Testis (tissue), 3 donors: ENCODE results near the gene MND1. TPM values are rescaled to one million over a fixed set of nuclear protein-coding genes. Genes with fewer than 3 reads are reported as not detected.

ENCODE experiments used
- DNase-seq: peaks from one replicate; pipeline ENCODE4 v3.0.0-alpha.2; 2019
- H3K27ac ChIP-seq, 2 donors: fragments of 200-600 bp; sonication (generic); one replicate each; pipeline ENCODE4 v1.5.1; 2019
- H3K27me3 ChIP-seq: fragments of 200-600 bp; sonication (generic); one replicate; pipeline ENCODE4 v1.5.1; 2019
- H3K36me3 ChIP-seq: fragments of 200-600 bp; sonication (generic); one replicate; pipeline ENCODE4 v1.5.1; 2017; ENCODE audit warnings: low read depth; ENCODE audit errors: missing control alignments
- H3K4me1 ChIP-seq: fragments of 200-600 bp; sonication (generic); one replicate; pipeline ENCODE4 v1.5.1; 2019
- H3K4me3 ChIP-seq, 2 donors: fragments of 200-600 bp; sonication (generic); one replicate each; pipeline ENCODE4 v1.5.1; 2017 to 2019
- H3K9me3 ChIP-seq: fragments of 200-600 bp; sonication (generic); one replicate; pipeline ENCODE4 v1.5.1; 2017
- POLR2A ChIP-seq: fragments of 450-650 bp; IDR thresholded peaks from one replicate; pipeline ENCODE4 v1.6.1; 2017; ENCODE audit warnings: antibody characterized with exemption, mild to moderate bottlenecking, moderate library complexity
- whole genome bisulfite sequencing, 2 donors: methylation state at CpG; one replicate each; pipeline ENCODE4 v1.1.5; 2018; 5-methylcytosine and 5-hydroxymethylcytosine counted together
- intact Hi-C: fragments of 100-400 bp; cut with DNase I; formaldehyde crosslinking; loops from one replicate; pipeline ENCODE4 v1.15.1; 2023; ENCODE audit warnings: low total_unique reads
- polyA plus RNA-seq: library from polyadenylated mRNA; stranded (reverse); fragments of 350-450 nt; fragmentation: Illumina TruSeq; extraction: RNeasy Lipid Tissue Mini Kit (QIAGEN cat#74804); gene quantifications from one replicate; pipeline ENCODE4 v1.2.3, GENCODE V29; 2014; ENCODE audit warnings: low read depth, low replicate concordance; ENCODE audit not compliant: insufficient read depth
- total RNA-seq, 2 donors: library from RNA; depleted of rRNA; stranded (reverse); fragments of >200 nt; gene quantifications; one replicate each; pipeline ENCODE4 v1.2.3, GENCODE V29; 2016
- TF ChIP-seq, protein P1 (sequence below), 3 experiments: fragments of 450-650 bp in 2 of 3; fragments of 200-600 bp in 1 of 3; sonication (generic) in 1 of 3; IDR thresholded peaks; one replicate each; pipeline ENCODE4 v1.5.1; 2016 to 2019; ENCODE audit warnings: antibody characterized with exemption in 3 of 3, mild to moderate bottlenecking in 2 of 3, moderate library complexity in 1 of 3

MND1 gene
- total and polyA plus RNA-seq, 3 donors from 2014 or later: 8.3 to 17.5 (median 11.4) TPM

DNA sequence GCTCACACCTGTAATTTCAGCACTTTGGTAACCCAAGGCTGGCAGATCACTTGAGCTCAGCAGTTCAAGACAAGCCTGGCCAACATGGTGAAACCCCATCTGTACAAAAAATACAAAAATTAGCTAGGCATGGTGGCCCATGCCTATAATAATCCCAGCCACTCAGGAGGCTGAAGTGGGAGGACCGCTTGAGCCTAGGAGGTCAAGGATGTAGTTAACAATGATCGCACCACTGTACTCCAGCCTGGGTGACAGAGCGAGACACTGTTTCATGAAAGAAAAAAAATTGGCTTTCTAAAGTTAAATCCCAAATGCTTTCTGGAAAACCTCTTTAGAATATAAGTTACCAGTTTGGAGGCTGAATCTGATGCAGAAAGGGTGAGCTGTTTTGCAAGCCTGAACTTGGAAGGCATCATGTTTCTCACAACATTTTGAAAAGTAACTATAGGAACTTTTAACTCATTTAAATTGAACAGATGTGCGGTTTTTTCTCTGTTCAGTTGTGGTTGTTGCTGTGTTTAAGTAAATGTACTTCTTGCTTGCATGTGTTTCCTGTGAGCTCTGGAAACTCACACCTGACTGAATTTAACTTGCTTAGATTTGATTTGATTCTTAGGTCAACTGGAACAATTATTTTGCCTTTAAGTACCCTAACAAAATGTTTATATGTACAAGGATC lies 81.9 kb downstream of the MND1 start:
- TF ChIP-seq, protein P1, sequence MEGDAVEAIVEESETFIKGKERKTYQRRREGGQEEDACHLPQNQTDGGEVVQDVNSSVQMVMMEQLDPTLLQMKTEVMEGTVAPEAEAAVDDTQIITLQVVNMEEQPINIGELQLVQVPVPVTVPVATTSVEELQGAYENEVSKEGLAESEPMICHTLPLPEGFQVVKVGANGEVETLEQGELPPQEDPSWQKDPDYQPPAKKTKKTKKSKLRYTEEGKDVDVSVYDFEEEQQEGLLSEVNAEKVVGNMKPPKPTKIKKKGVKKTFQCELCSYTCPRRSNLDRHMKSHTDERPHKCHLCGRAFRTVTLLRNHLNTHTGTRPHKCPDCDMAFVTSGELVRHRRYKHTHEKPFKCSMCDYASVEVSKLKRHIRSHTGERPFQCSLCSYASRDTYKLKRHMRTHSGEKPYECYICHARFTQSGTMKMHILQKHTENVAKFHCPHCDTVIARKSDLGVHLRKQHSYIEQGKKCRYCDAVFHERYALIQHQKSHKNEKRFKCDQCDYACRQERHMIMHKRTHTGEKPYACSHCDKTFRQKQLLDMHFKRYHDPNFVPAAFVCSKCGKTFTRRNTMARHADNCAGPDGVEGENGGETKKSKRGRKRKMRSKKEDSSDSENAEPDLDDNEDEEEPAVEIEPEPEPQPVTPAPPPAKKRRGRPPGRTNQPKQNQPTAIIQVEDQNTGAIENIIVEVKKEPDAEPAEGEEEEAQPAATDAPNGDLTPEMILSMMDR (IDR thresholded peaks at IDR 0.05): no peak
- no peak for TF ChIP-seq POLR2A
- Histone ChIP-seq H3K9me3 (no peaks in the 10 kb centered on the region), H3K4me3 (no peak overlapping the region), H3K27me3 (no peaks in the 10 kb centered on the region), H3K27ac (no peak overlapping the region), H3K36me3 (no peaks in the 10 kb centered on the region), H3K4me1 (no peaks in the 10 kb centered on the region)
- intact Hi-C loops: no loop called here
- DNase-seq: no peak
- 91 to 92% methylated on average over 4 of the region's 4 CpGs for WGBS, 2 donors

DNA sequence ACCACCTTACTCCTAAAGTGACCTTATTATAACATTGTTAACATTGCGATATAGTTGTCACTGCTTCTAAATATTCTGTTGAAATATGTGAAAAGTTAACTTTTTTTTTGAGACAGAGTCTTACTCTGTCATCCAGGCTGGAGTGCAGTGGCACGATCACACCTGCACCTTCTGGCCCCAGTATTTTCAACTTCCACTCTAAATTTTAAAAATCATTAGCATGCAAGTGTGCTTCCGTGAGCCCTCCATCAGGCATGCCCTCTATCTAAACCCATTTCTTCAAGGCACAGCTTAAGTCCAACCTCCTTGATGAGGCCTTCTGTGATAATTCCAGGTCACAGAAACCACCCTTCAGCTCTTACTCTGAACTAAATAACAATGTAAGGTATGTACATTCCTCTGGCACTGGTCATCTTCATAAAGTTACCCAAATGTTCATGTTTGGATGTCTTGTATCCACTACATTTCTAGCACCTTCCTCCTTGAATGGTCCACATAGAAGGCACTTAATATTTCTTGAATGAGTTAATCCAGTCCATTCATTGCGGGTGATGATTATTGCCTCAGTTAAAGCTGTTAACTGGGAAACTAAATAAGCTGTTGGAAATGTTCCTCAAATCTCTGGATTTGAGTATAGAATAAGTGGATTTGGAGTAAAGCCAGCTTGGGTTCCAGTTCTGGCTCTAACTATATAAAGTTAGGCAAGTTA lies 83.0 kb downstream of the MND1 start:
- H3K4me1 ChIP-seq: no peaks in the 10 kb centered on the region
- intact Hi-C loops: no loop called here
- H3K4me3 ChIP-seq: no peak overlapping the region
- no peaks in the 10 kb centered on the region for H3K36me3 ChIP-seq
- WGBS, 2 donors: 93 to 94% methylated on average over 4 of the region's 4 CpGs
- TF ChIP-seq, protein P1 (IDR thresholded peaks at IDR 0.05): no peak
- no peak for TF ChIP-seq POLR2A
- no peaks in the 10 kb centered on the region for H3K9me3 ChIP-seq
- no peak overlapping the region for H3K27ac ChIP-seq
- no peaks in the 10 kb centered on the region for H3K27me3 ChIP-seq
- DNase-seq: no peak

DNA sequence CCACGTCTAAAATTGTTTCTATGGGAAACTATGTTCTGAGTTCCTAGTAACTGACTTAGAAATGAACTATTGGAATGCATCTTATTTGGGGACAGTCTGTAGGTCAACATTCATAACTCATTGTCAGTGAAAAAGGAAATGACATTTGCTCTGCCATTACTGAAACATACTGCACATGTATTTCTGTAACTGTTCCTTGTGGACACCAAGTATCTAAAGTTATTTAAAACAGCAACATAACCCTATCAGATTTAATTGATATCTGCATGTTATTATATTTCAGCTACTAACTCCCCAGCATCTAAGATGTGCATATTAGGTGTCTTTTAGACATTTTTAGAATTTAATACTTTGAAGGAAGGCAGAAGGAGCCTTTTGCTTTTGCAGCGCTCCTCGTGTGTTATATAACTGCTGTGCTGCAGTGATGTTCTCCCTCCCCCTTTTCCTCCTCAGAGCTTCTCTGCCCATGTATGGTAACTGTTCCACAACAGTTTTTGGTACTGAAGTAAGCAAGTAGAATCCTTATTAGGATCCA lies 84.5 kb downstream of the MND1 start:
- Histone ChIP-seq H3K36me3 (no peaks in the 10 kb centered on the region), H3K27me3 (no peaks in the 10 kb centered on the region), H3K4me1 (no peaks in the 10 kb centered on the region), H3K4me3 (no peak overlapping the region), H3K9me3 (no peaks in the 10 kb centered on the region), H3K27ac (peak overlapping the region in 1 of 2 donors; percentile 8)
- TF ChIP-seq POLR2A: no peak
- TF ChIP-seq, protein P1 (IDR thresholded peaks at IDR 0.05): no peak
- intact Hi-C loops: no loop called here
- 32 to 41% methylated on average over 3 of the region's 3 CpGs for WGBS, 2 donors
- no peak for DNase-seq

DNA sequence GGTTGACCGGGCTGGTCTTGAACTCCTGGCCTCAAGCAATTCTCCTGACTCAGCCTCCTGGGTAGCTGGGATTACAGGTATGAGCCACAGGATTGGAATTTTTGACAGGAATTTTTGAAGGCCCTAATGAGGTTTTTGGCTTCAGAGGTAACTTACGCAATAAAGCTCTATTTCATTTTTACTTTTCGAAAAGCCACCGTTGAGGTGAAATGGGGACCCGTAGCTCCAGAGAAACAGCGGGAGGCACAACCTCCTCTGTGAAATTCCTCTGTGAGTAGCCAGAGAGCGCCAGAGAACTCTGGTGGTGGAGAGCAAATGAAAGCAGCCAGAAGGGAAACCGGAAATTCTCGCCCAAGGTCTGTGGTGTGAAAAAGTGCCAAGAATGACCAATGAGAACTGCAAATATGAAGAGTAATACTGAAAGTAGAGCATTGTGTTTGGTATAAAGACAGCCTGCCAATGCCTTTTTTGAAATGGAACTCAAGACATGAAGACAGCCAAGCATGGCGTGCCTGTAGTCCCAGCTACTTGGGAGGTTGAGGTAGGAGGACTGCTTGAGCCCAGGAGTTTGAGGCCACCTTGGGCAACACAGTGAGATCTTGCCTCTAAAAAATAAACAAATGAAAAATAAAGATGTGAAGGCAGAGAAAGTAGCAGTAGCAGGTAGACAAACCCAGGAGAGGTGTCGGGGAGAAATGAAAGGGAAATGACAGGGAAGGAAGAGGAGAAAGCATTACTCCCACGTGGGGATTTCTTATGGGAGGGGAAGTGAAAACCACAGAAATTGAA lies 88.7 kb downstream of the MND1 start:
- H3K27me3 ChIP-seq: no peaks in the 10 kb centered on the region
- no peaks in the 10 kb centered on the region for H3K4me1 ChIP-seq
- WGBS, 2 donors: 75 to 78% methylated on average over 12 of the region's 12 CpGs
- no peak for TF ChIP-seq POLR2A
- TF ChIP-seq, protein P1 (IDR thresholded peaks at IDR 0.05): peak in 2 of 3 experiments; percentile 18 to 32
- H3K27ac ChIP-seq: no peak overlapping the region
- no peak overlapping the region for H3K4me3 ChIP-seq
- H3K9me3 ChIP-seq: no peaks in the 10 kb centered on the region
- peak; percentile 32 for DNase-seq
- intact Hi-C loops: no loop called here
- no peaks in the 10 kb centered on the region for H3K36me3 ChIP-seq
